Measurements from ENCODE around the gene ADCY10.

The ADCY10 gene

DNA sequence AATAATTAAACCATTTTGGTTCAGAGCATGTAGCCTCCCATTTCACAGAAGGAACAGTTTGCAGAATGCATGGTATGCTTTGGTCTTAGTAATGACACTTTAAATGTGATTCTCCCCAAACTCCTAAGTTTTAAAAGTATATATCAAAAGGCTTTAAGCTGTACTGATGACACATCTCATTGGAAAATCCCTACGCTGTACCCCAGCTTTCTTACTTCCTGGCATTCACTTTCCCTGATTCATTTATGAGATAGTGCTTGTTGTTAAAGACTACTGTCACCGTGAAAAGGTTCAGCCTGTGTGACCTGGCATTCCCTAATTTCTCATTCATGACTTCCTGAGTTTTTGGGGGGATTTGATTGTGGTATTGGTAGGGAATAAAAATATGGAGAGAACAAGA is 138.8 kb downstream of the ADCY10 start:
- Histone ChIP-seq H3K27me3 (ENCODE audit: low read depth, low read length) (no peaks in the 10 kb centered on the region), H3K4me3 (ENCODE audit: low read length) (no peak overlapping the region), H3K4me1 (ENCODE audit: low read length) (peaks cover 11% of the 10 kb centered on the region), H3K79me2 (ENCODE audit: low read length) (no peaks in the 10 kb centered on the region), H2AFZ (ENCODE audit: low read depth, low read length) (no peak overlapping the region), H4K20me1 (ENCODE audit: insufficient read depth, low read length) (no peaks in the 10 kb centered on the region), H3K4me2 (ENCODE audit: low read length) (peak overlapping the region; percentile 14; the same call in 1 of the 2 replicates), H3K9ac (ENCODE audit: low read length) (no peak overlapping the region), H3K27ac (ENCODE audit: low read length) (no peak overlapping the region), H3K9me3 (ENCODE audit: insufficient read depth, low read length) (no peaks in the 10 kb centered on the region), H3K36me3 (replicated peaks; ENCODE audit: low read depth, low read length) (peaks cover 71% of the 10 kb centered on the region)
- TF ChIP-seq EZH2phosphoT487 (IDR thresholded peaks at IDR 0.05; ENCODE audit: low read depth) (no peak), CTCF (IDR thresholded peaks at IDR 0.05; ENCODE audit: low read depth, low read length) (no peak)

GRCh38 chr1:167774710-167775109 is 139.2 kb downstream of the ADCY10 start:
- Histone ChIP-seq H3K4me1 (ENCODE audit: low read length) (peaks cover 11% of the 10 kb centered on the region), H3K27me3 (ENCODE audit: low read depth, low read length) (no peaks in the 10 kb centered on the region), H2AFZ (ENCODE audit: low read depth, low read length) (no peak overlapping the region), H3K79me2 (ENCODE audit: low read length) (no peaks in the 10 kb centered on the region), H3K9me3 (ENCODE audit: insufficient read depth, low read length) (no peaks in the 10 kb centered on the region), H4K20me1 (ENCODE audit: insufficient read depth, low read length) (no peaks in the 10 kb centered on the region), H3K4me3 (ENCODE audit: low read length) (no peak overlapping the region), H3K36me3 (replicated peaks; ENCODE audit: low read depth, low read length) (peaks cover 71% of the 10 kb centered on the region), H3K4me2 (ENCODE audit: low read length) (no peak overlapping the region; the same call in 1 of the 2 replicates), H3K9ac (ENCODE audit: low read length) (no peak overlapping the region), H3K27ac (ENCODE audit: low read length) (no peak overlapping the region)
- TF ChIP-seq EZH2phosphoT487 (IDR thresholded peaks at IDR 0.05; ENCODE audit: low read depth): no peak
- no peak for TF ChIP-seq CTCF (IDR thresholded peaks at IDR 0.05; ENCODE audit: low read depth, low read length)

GRCh38 chr1:167773516-167773915 is 140.4 kb downstream of the ADCY10 start:
- TF ChIP-seq EZH2phosphoT487 (IDR thresholded peaks at IDR 0.05; ENCODE audit: low read depth) (no peak), CTCF (IDR thresholded peaks at IDR 0.05; ENCODE audit: low read depth, low read length) (no peak)
- Histone ChIP-seq H3K9ac (ENCODE audit: low read length) (no peak overlapping the region), H2AFZ (ENCODE audit: low read depth, low read length) (no peak overlapping the region), H3K27ac (ENCODE audit: low read length) (no peak overlapping the region), H3K79me2 (ENCODE audit: low read length) (no peaks in the 10 kb centered on the region), H3K36me3 (replicated peaks; ENCODE audit: low read depth, low read length) (peaks cover 77% of the 10 kb centered on the region), H3K9me3 (ENCODE audit: insufficient read depth, low read length) (no peaks in the 10 kb centered on the region), H4K20me1 (ENCODE audit: insufficient read depth, low read length) (no peaks in the 10 kb centered on the region), H3K27me3 (ENCODE audit: low read depth, low read length) (no peaks in the 10 kb centered on the region), H3K4me1 (ENCODE audit: low read length) (peaks cover 11% of the 10 kb centered on the region), H3K4me2 (ENCODE audit: low read length) (no peak overlapping the region), H3K4me3 (ENCODE audit: low read length) (no peak overlapping the region)

GRCh38 chr1:167772436-167772835 is 141.5 kb downstream of the ADCY10 start:
- Histone ChIP-seq H3K27me3 (ENCODE audit: low read depth, low read length) (no peaks in the 10 kb centered on the region), H2AFZ (ENCODE audit: low read depth, low read length) (no peak overlapping the region), H3K9me3 (ENCODE audit: insufficient read depth, low read length) (no peaks in the 10 kb centered on the region), H3K4me3 (ENCODE audit: low read length) (no peak overlapping the region), H3K9ac (ENCODE audit: low read length) (no peak overlapping the region), H3K4me1 (ENCODE audit: low read length) (peaks cover 11% of the 10 kb centered on the region), H3K4me2 (ENCODE audit: low read length) (no peak overlapping the region), H3K27ac (ENCODE audit: low read length) (no peak overlapping the region), H4K20me1 (ENCODE audit: insufficient read depth, low read length) (no peaks in the 10 kb centered on the region), H3K36me3 (replicated peaks; ENCODE audit: low read depth, low read length) (peaks cover 81% of the 10 kb centered on the region), H3K79me2 (ENCODE audit: low read length) (no peaks in the 10 kb centered on the region)
- TF ChIP-seq CTCF (IDR thresholded peaks at IDR 0.05; ENCODE audit: low read depth, low read length) (no peak), EZH2phosphoT487 (IDR thresholded peaks at IDR 0.05; ENCODE audit: low read depth) (no peak)

All from OCI-LY3 (cell line).